GM12878 (cell line): ENCODE data around the gene ART1. TPM values are rescaled to one million over a fixed set of nuclear protein-coding genes. Genes with fewer than 3 reads are reported as not detected.

Source experiments
- ATAC-seq: fragments of 200-7000 bp; cut with Tn5 transposase; 3 replicates; pipeline ENCODE4 v1.9.1; 2020; ENCODE audit warnings: mild to moderate bottlenecking, moderate library complexity
- BruUV-seq: library from RNA; stranded (reverse); fragments of 400-500 nt; replicated peaks from 2 replicates; lab custom pipeline; 2021; lab: Mats Ljungman, UMichigan
- CTCF ChIA-PET: fragments of 300-600 bp; sonication (Branson Sonifier 250); formaldehyde crosslinking; extraction: SDS; loops from one replicate; lab custom pipeline; 2021; ENCODE audit warnings: inconsistent platforms; lab: Yijun Ruan, JAX
- POLR2A ChIA-PET: fragments of 350-600 bp; formaldehyde crosslinking; extraction: SDS; loops from one replicate; lab custom pipeline; 2021; ENCODE audit warnings: inconsistent platforms; lab: Charles Lee
- RAD21 ChIA-PET: fragments of 300-600 bp; sonication (Branson Sonifier 250); formaldehyde crosslinking; loops from one replicate; lab custom pipeline; 2023; ENCODE audit warnings: antibody characterized with exemption; ENCODE audit not compliant: unreplicated experiment; lab: Charles Lee
- SMC1A ChIA-PET: fragments of 300-600 bp; sonication (Branson Sonifier 250); formaldehyde crosslinking; loops from one replicate; lab custom pipeline; 2023; ENCODE audit not compliant: unreplicated experiment, uncharacterized antibody; lab: Charles Lee
- DNase-seq: peaks from one replicate; pipeline ENCODE4 v3.0.0-alpha.2; 2011; ENCODE audit warnings: low read depth, low spot score
- FAIRE-seq: peaks from 3 replicates; lab custom pipeline; 2011; peaks lifted over from hg19 to GRCh38; lab: Jason Lieb, UNC
- H2AFZ ChIP-seq: 2 replicates; pipeline ENCODE4 v1.6.0; 2011; ENCODE audit warnings: low read depth, low read length, control low read depth; ENCODE audit not compliant: control insufficient read depth
- H3K27ac ChIP-seq: 2 replicates; pipeline ENCODE4 v1.5.1; 2011; ENCODE audit warnings: control low read depth; ENCODE audit not compliant: control insufficient read depth, insufficient read depth
- H3K27me3 ChIP-seq, 2 experiments: replicated peaks in 1 of 2; 2 replicates each; pipeline versions ENCODE4 v1.6.0 to v1.6.1; 2011; ENCODE audit warnings: low read length in 1 of 2; ENCODE audit not compliant: control insufficient read depth in 2 of 2, insufficient read depth in 2 of 2
- H3K36me3 ChIP-seq, 2 experiments: 2 replicates each; pipeline ENCODE4 v1.5.1; 2011; ENCODE audit warnings: low read length in 1 of 2; ENCODE audit not compliant: control insufficient read depth in 2 of 2, insufficient read depth in 2 of 2
- H3K4me1 ChIP-seq: 2 replicates; pipeline ENCODE4 v1.6.1; 2011; ENCODE audit warnings: mild to moderate bottlenecking, low read length, moderate library complexity, mixed read lengths; ENCODE audit not compliant: control insufficient read depth, insufficient read depth
- H3K4me2 ChIP-seq: 2 replicates; pipeline ENCODE4 v1.6.0; 2011; ENCODE audit warnings: control low read depth; ENCODE audit not compliant: control insufficient read depth, insufficient read depth
- H3K4me3 ChIP-seq: fragments of 200-600 bp; sonication (generic); 2 replicates; pipeline ENCODE4 v1.5.1; 2016
- H3K79me2 ChIP-seq: 2 replicates; pipeline ENCODE4 v1.6.0; 2011; ENCODE audit warnings: low read length; ENCODE audit not compliant: control insufficient read depth, insufficient read depth
- H3K9ac ChIP-seq: 2 replicates; pipeline ENCODE4 v1.8.0; 2011; ENCODE audit warnings: low read length, control low read depth, mixed read lengths; ENCODE audit not compliant: control insufficient read depth, insufficient read depth
- H3K9me3 ChIP-seq: replicated peaks from 3 replicates; pipeline ENCODE4 v1.5.1; 2011; ENCODE audit warnings: mild to moderate bottlenecking, low read length; ENCODE audit not compliant: control insufficient read depth, insufficient read depth
- H4K20me1 ChIP-seq: 2 replicates; pipeline ENCODE4 v1.6.0; 2011; ENCODE audit not compliant: control insufficient read depth, insufficient read depth
- IRF4 ChIP-seq: IDR thresholded peaks from 2 replicates; pipeline ENCODE4 v1.6.1; 2011; ENCODE audit warnings: low read depth, low read length
- SIX5 ChIP-seq: IDR thresholded peaks from 2 replicates; pipeline ENCODE4 v1.6.1; 2011; ENCODE audit warnings: mild to moderate bottlenecking, low read depth, low read length, moderate library complexity; ENCODE audit not compliant: severe bottlenecking
- SP1 ChIP-seq: IDR thresholded peaks from one replicate; pipeline ENCODE4 v1.6.1; 2011; ENCODE audit warnings: low read depth, low read length
- WGBS: methylation state at CpG from one replicate; pipeline ENCODE4 v1.1.6; 2016; ENCODE audit warnings: low lambda C conversion rate; ENCODE audit not compliant: insufficient replicate concordance, insufficient coverage; ENCODE audit errors: missing lambda C conversion rate; 5-methylcytosine and 5-hydroxymethylcytosine counted together
- in situ Hi-C: fragments of 300-500 bp; cut with MboI; formaldehyde crosslinking; loops from 9 replicates; pipeline ENCODE4 v1.14.3; 2018; ENCODE audit warnings: mixed read lengths
- intact Hi-C: fragments of 100-400 bp; cut with micrococcal nuclease; formaldehyde crosslinking; loops from one replicate; pipeline ENCODE4 v1.14.2; 2022; ENCODE audit not compliant: unreplicated experiment
- polyA plus RNA-seq, 11 experiments: library from polyadenylated mRNA; depleted of rRNA in 4 of 11; unstranded in 6 of 11; stranded (reverse) in 5 of 11; fragments of >200 nt; fragmentation: Nextera tagmentation in 4 of 11; fragmentation: Illumina TruSeq in 1 of 11; extraction: Ambion mirVana in 4 of 11; extraction: Trizol in 1 of 11; gene quantifications; 1 replicate in 1 of 11; 2 replicates in 10 of 11; pipeline versions ENCODE4 v1.2.1 to v1.2.3, GENCODE V29; 2011 to 2016; ENCODE audit warnings: inconsistent platforms in 2 of 11, missing spikeins in 2 of 11, low read depth in 1 of 11
- total RNA-seq, 4 experiments: library from RNA; depleted of rRNA in 3 of 4; stranded (reverse); fragments of >200 nt in 3 of 4; fragmentation: Illumina TruSeq in 1 of 4; extraction: Trizol in 1 of 4; gene quantifications; 2 replicates each; pipeline versions ENCODE4 v1.2.1 to v1.2.3, GENCODE V29; 2013 to 2021
- TF ChIP-seq, protein P1 (sequence below): fragments of 450-650 bp; IDR thresholded peaks from 2 replicates; pipeline ENCODE4 v1.6.1; 2018; ENCODE audit warnings: mild to moderate bottlenecking, low read depth, moderate library complexity; ENCODE audit not compliant: partially characterized antibody
- TF ChIP-seq, protein P2 (sequence below): fragments of 450-650 bp; IDR thresholded peaks from 2 replicates; pipeline ENCODE4 v1.6.1; 2018; ENCODE audit warnings: borderline replicate concordance, mild to moderate bottlenecking; ENCODE audit not compliant: partially characterized antibody

The ART1 gene
- total and polyA plus RNA-seq, 10 of the 15 experiments (the other 5 are each of a cell fraction or from before 2014, with no cell fraction given): not detected

DNA sequence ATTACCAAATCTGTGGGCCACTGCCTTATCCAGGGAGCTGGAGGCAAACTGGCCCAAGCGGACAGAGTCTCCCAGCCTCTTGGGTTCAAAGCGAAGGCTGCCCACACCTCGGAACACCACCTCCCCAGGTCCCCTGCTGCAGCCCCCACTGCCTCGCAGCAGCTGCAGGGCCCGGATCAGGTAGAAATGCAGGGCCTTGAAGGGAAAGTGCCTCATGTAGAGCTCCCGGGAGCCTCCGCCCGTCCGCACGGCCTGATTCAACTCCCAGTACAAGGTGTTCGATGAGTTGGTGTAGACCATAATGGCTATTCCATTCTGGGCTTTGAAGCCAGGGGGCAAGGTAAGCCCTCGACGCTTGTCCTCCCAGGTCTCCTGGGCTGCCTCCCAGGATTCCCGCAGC lies 5.1 kb upstream of the ART1 start:
- Histone ChIP-seq H4K20me1 (no peaks in the 10 kb centered on the region), H3K4me3 (no peak overlapping the region), H3K9me3 (no peaks in the 10 kb centered on the region; the same call in 2 of the 3 replicates), H2AFZ (no peak overlapping the region), H3K27me3 (no peaks in the 10 kb centered on the region; a peak in 3 of 4 replicates), H3K79me2 (no peaks in the 10 kb centered on the region), H3K36me3 (no peaks in the 10 kb centered on the region), H3K27ac (no peak overlapping the region), H3K4me2 (no peak overlapping the region), H3K9ac (no peak overlapping the region), H3K4me1 (peaks cover 2% of the 10 kb centered on the region; the same call in 1 of the 2 replicates)
- FAIRE-seq (no peak), ATAC-seq (no peak), DNase-seq (no peak)
- RAD21 ChIA-PET: no interaction called here
- CTCF ChIA-PET: interaction anchor here (1.1 kb wide), 1 partner anchor 30 kb away, joined by 4 read pairs; no protein-coding TSS in a partner anchor
- 65% methylated on average over 14 of the region's 14 CpGs for WGBS
- POLR2A ChIA-PET: no interaction called here
- intact Hi-C loops (no loop called here), in situ Hi-C loops (loop anchor here (10.0 kb wide), 1 partner anchor 55 kb away; no protein-coding TSS in a partner anchor)
- no TSS peak for BruUV-seq
- TF ChIP-seq SIX5 (no peak), IRF4 (no peak), SP1 (no peak)
- TF ChIP-seq, protein P1, sequence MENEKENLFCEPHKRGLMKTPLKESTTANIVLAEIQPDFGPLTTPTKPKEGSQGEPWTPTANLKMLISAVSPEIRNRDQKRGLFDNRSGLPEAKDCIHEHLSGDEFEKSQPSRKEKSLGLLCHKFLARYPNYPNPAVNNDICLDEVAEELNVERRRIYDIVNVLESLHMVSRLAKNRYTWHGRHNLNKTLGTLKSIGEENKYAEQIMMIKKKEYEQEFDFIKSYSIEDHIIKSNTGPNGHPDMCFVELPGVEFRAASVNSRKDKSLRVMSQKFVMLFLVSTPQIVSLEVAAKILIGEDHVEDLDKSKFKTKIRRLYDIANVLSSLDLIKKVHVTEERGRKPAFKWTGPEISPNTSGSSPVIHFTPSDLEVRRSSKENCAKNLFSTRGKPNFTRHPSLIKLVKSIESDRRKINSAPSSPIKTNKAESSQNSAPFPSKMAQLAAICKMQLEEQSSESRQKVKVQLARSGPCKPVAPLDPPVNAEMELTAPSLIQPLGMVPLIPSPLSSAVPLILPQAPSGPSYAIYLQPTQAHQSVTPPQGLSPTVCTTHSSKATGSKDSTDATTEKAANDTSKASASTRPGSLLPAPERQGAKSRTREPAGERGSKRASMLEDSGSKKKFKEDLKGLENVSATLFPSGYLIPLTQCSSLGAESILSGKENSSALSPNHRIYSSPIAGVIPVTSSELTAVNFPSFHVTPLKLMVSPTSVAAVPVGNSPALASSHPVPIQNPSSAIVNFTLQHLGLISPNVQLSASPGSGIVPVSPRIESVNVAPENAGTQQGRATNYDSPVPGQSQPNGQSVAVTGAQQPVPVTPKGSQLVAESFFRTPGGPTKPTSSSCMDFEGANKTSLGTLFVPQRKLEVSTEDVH: no peak
- TF ChIP-seq, protein P2, sequence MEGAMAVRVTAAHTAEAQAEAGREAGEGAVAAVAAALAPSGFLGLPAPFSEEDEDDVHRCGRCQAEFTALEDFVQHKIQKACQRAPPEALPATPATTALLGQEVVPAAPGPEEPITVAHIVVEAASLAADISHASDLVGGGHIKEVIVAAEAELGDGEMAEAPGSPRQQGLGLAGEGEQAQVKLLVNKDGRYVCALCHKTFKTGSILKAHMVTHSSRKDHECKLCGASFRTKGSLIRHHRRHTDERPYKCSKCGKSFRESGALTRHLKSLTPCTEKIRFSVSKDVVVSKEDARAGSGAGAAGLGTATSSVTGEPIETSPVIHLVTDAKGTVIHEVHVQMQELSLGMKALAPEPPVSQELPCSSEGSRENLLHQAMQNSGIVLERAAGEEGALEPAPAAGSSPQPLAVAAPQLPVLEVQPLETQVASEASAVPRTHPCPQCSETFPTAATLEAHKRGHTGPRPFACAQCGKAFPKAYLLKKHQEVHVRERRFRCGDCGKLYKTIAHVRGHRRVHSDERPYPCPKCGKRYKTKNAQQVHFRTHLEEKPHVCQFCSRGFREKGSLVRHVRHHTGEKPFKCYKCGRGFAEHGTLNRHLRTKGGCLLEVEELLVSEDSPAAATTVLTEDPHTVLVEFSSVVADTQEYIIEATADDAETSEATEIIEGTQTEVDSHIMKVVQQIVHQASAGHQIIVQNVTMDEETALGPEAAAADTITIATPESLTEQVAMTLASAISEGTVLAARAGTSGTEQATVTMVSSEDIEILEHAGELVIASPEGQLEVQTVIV: no peak
- SMC1A ChIA-PET: no interaction called here
